Endodermal cell (in vitro differentiated cells): ENCODE results near the gene DBR1. TPM values are rescaled to one million over a fixed set of nuclear protein-coding genes. Genes with fewer than 3 reads are reported as not detected.
A peak's percentile ranks its signal among the peaks of the same experiment; 100 is the strongest.

Experiments used
- DNase-seq: peaks from one replicate; pipeline ENCODE4 v3.0.0-alpha.2; 2017
- H3K27ac ChIP-seq: 2 replicates; pipeline ENCODE4 v1.5.1; 2013; ENCODE audit warnings: mild to moderate bottlenecking, low read depth, low read length, moderate library complexity
- H3K27me3 ChIP-seq: 2 replicates; pipeline ENCODE4 v1.6.1; 2013; ENCODE audit warnings: mild to moderate bottlenecking, low read length, moderate library complexity; ENCODE audit not compliant: insufficient read depth, control insufficient read depth, poor library complexity, severe bottlenecking
- H3K36me3 ChIP-seq: 2 replicates; pipeline ENCODE4 v1.7.0; 2013; ENCODE audit warnings: mild to moderate bottlenecking, low read length, moderate library complexity; ENCODE audit not compliant: control insufficient read depth, insufficient read depth
- H3K4me1 ChIP-seq: one replicate; pipeline ENCODE4 v1.7.0; 2013; ENCODE audit warnings: low read length; ENCODE audit not compliant: control insufficient read depth, insufficient read depth
- H3K4me3 ChIP-seq: 2 replicates; pipeline ENCODE4 v1.5.1; 2013; ENCODE audit warnings: mild to moderate bottlenecking, low read length, moderate library complexity
- H3K9ac ChIP-seq: 2 replicates; pipeline ENCODE4 v1.6.1; 2013; ENCODE audit warnings: mild to moderate bottlenecking, low read length, moderate library complexity; ENCODE audit not compliant: poor library complexity, severe bottlenecking; ENCODE audit errors: extremely low read depth
- H3K9me3 ChIP-seq: 2 replicates; pipeline ENCODE4 v1.6.1; 2013; ENCODE audit warnings: mild to moderate bottlenecking, low read length, moderate library complexity; ENCODE audit not compliant: control insufficient read depth
- H3K27ac Mint-ChIP-seq: 2 replicates; pipeline ENCODE4 v1.8.0; 2020; ENCODE audit warnings: mixed read lengths
- H3K27me3 Mint-ChIP-seq: 2 replicates; pipeline ENCODE4 v1.8.0; 2021; ENCODE audit warnings: mild to moderate bottlenecking, mixed read lengths; ENCODE audit not compliant: insufficient read depth
- H3K36me3 Mint-ChIP-seq: 2 replicates; pipeline ENCODE4 v1.8.0; 2020; ENCODE audit warnings: low read depth, mixed read lengths
- H3K4me1 Mint-ChIP-seq: 2 replicates; pipeline ENCODE4 v1.8.0; 2020; ENCODE audit warnings: mixed read lengths
- H3K4me3 Mint-ChIP-seq: 2 replicates; pipeline ENCODE4 v1.8.0; 2020; ENCODE audit warnings: mild to moderate bottlenecking, moderate library complexity, mixed read lengths
- H3K9me3 Mint-ChIP-seq: 2 replicates; pipeline ENCODE4 v1.8.0; 2020; ENCODE audit warnings: mild to moderate bottlenecking, mixed read lengths
- WGBS, 2 experiments: methylation state at CpG; one replicate each; pipeline versions ENCODE4 v1.1.5 to v1.1.7; 2013; ENCODE audit warnings: missing lambda C conversion rate in 2 of 2, mixed read lengths in 1 of 2; ENCODE audit not compliant: insufficient coverage in 1 of 2, insufficient read length in 1 of 2; 5-methylcytosine and 5-hydroxymethylcytosine counted together
- total RNA-seq, 2 donors: library from RNA; stranded (reverse); fragmentation: NEBNext Ultra II Directional in 1 of 2; extraction: Animal tissue kit (Norgen Biotek cat#: 25700) in 1 of 2; gene quantifications; 2 replicates in 1 of 2; 3 replicates in 1 of 2; pipeline ENCODE4 v1.2.1, GENCODE V29; 2021
- TF ChIP-seq, protein P1 (sequence below): fragments of 200-600 bp; sonication (generic); conservative IDR thresholded peaks from 2 replicates; pipeline ENCODE4 v1.5.0; 2021; ENCODE audit warnings: antibody characterized with exemption, mild to moderate bottlenecking

The DBR1 gene
- total RNA-seq, 2 donors from 2014 or later, result 17.7 to 22.0 TPM

DNA sequence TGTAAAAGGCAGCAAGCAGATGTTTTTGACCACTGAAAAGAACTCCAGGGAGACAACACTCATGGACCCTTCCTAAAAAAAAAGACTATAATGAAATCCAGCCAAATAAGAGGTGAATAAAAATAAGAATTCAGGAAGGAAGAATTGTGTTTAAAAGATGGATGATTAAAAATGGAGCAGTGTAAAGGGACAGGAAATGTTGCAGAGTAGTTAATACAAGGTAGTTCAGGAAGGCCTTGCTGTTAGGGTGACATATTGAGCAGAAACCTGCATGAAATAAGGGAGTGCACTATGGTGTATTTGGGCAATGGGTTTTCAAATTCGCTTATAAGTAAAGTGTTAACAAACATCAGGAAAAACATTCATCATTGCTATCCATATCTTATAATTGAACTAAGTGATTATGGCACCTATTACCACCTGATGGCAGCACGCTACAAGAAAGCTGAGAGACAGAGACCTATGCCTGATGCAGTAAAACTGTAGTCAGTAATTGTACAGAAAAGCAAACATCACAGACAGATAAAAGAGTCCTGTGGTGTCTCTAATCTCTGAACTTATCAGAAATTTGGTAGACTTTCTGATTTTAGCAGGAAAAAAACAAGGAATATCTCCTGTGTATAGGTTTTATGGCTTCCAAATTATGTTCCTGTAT is 5.8 kb upstream of the DBR1 start:
- H3K4me3 Mint-ChIP-seq, result no peak overlapping the region

GRCh38 chr3:138173769-138174420 is 826 bp downstream of the DBR1 start:
- H3K27me3 Mint-ChIP-seq, result peaks cover 6% of the 10 kb centered on the region
- H3K27ac Mint-ChIP-seq, result peak overlapping the region; percentile 98
- peak overlapping the region; percentile 89 for H3K4me3 ChIP-seq
- DNase-seq, result no peak
- TF ChIP-seq, protein P1, sequence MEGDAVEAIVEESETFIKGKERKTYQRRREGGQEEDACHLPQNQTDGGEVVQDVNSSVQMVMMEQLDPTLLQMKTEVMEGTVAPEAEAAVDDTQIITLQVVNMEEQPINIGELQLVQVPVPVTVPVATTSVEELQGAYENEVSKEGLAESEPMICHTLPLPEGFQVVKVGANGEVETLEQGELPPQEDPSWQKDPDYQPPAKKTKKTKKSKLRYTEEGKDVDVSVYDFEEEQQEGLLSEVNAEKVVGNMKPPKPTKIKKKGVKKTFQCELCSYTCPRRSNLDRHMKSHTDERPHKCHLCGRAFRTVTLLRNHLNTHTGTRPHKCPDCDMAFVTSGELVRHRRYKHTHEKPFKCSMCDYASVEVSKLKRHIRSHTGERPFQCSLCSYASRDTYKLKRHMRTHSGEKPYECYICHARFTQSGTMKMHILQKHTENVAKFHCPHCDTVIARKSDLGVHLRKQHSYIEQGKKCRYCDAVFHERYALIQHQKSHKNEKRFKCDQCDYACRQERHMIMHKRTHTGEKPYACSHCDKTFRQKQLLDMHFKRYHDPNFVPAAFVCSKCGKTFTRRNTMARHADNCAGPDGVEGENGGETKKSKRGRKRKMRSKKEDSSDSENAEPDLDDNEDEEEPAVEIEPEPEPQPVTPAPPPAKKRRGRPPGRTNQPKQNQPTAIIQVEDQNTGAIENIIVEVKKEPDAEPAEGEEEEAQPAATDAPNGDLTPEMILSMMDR, result no peak
- no peaks in the 10 kb centered on the region for H3K27me3 ChIP-seq
- peak overlapping the region; percentile 69 for H3K9ac ChIP-seq
- H3K4me3 Mint-ChIP-seq, result peak overlapping the region; percentile 95
- H3K4me1 Mint-ChIP-seq, result peaks cover 4% of the 10 kb centered on the region
- WGBS, 2 experiments, result 74 to 82% methylated on average over 11 to 13 of the region's 13 CpGs
- H3K36me3 Mint-ChIP-seq, result peaks cover 25% of the 10 kb centered on the region
- no peaks in the 10 kb centered on the region for H3K4me1 ChIP-seq
- peaks cover 34% of the 10 kb centered on the region for H3K36me3 ChIP-seq
- H3K9me3 Mint-ChIP-seq, result peaks cover 5% of the 10 kb centered on the region
- H3K9me3 ChIP-seq, result no peaks in the 10 kb centered on the region
- peak overlapping the region; percentile 45 for H3K27ac ChIP-seq

More for the DNA sequence above, 5.8 kb upstream of the DBR1 start:
- Mint-ChIP-seq H3K27me3 (peaks cover 33% of the 10 kb centered on the region), H3K36me3 (no peaks in the 10 kb centered on the region), H3K27ac (no peak overlapping the region), H3K9me3 (no peaks in the 10 kb centered on the region), H3K4me1 (no peaks in the 10 kb centered on the region)
- TF ChIP-seq, protein P1, result peak; percentile 57
- H3K9ac ChIP-seq, result no peak overlapping the region
- no peak for DNase-seq
- H3K27me3 ChIP-seq, result peaks cover 23% of the 10 kb centered on the region
- H3K36me3 ChIP-seq, result no peaks in the 10 kb centered on the region
- no peaks in the 10 kb centered on the region for H3K9me3 ChIP-seq
- no peak overlapping the region for H3K27ac ChIP-seq
- 24% methylated on average over 1 of the region's 2 CpGs; no CpG with 5 or more reads in 1 of the 2 experiments for WGBS, 2 experiments
- H3K4me1 ChIP-seq, result no peaks in the 10 kb centered on the region
- no peak overlapping the region for H3K4me3 ChIP-seq

DNA sequence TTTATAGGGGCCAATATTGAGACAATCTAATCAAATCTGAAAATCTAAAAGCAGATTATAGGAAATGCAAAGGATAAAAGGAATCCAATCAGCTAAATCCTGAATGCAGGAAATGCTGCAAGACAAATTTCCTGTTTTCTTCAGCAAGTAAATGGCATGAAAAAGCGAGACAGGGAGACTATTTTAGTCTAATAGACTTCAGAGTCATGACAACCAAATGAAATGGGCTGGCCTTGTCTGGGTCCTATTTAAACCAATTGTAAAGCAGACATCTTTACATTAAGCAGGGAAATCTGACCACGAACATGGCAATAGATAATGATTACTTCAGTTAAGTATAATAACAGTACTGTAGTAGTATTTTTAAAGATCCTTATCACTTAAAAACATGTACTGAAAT is 2.1 kb downstream of the DBR1 start:
- Mint-ChIP-seq H3K27ac (no peak overlapping the region), H3K9me3 (peaks cover 5% of the 10 kb centered on the region), H3K4me1 (peaks cover 4% of the 10 kb centered on the region), H3K27me3 (no peaks in the 10 kb centered on the region), H3K36me3 (peaks cover 30% of the 10 kb centered on the region), H3K4me3 (no peak overlapping the region)
- Histone ChIP-seq H3K9me3 (no peaks in the 10 kb centered on the region), H3K27ac (no peak overlapping the region), H3K36me3 (peaks cover 43% of the 10 kb centered on the region), H3K4me3 (peak overlapping the region; percentile 5), H3K4me1 (no peaks in the 10 kb centered on the region), H3K27me3 (no peaks in the 10 kb centered on the region), H3K9ac (no peak overlapping the region)
- TF ChIP-seq, protein P1, result no peak
- WGBS, 2 experiments, result 93 to 94% methylated on average over 1 to 2 of the region's 2 CpGs
- no peak for DNase-seq
